ENCODE data around the gene KCNK17.
"Not testable (repeated sequence)": the region's sequence is repeated elsewhere in the genome, so short reads cannot be mapped to it uniquely, and the experiment has no call there.

The KCNK17 gene

DNA sequence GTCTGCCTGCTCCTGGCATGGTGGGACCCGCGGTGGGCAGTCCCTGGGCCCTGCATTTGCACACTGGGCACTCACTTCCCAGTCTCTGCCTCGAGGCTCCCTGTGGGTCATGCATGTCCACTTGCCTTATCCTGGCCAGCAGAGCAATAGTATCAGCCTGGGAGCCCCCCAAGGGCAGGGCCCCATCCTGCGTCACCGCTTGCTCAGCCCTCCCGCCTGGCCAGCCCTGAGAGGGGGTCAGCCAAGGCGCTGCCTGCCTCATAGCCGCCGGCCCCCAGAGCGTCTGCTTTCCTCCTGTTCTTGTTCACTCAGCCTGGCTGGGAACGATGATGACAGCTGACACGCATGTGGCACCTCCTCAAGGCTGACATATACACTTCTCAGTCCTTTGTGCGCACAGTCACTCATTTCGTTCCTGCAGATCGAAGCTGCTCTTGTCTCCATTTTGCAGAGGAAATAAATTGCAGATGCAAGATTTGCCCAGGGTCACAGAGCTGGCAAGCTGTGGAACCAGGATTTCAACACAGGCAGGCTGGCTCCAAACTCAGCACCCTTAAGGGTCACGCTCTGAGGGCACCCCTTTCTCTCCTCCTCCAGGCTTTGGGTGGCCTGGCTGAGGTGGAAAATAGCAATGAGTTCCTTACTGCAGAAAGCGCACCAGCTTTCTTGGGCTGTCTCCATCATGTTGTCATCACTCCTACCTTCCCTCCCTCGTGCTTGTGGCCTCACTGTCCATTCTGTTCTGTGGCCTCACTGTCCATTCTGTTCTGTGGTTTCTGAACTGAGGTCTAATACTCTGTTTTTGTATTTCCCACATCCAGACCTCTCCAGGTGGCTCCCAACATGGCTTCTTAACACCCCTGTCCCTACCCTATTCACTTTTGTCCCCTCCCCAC lies 17.2 kb downstream of the KCNK17 start:
- TF ChIP-seq, protein P1, sequence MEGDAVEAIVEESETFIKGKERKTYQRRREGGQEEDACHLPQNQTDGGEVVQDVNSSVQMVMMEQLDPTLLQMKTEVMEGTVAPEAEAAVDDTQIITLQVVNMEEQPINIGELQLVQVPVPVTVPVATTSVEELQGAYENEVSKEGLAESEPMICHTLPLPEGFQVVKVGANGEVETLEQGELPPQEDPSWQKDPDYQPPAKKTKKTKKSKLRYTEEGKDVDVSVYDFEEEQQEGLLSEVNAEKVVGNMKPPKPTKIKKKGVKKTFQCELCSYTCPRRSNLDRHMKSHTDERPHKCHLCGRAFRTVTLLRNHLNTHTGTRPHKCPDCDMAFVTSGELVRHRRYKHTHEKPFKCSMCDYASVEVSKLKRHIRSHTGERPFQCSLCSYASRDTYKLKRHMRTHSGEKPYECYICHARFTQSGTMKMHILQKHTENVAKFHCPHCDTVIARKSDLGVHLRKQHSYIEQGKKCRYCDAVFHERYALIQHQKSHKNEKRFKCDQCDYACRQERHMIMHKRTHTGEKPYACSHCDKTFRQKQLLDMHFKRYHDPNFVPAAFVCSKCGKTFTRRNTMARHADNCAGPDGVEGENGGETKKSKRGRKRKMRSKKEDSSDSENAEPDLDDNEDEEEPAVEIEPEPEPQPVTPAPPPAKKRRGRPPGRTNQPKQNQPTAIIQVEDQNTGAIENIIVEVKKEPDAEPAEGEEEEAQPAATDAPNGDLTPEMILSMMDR (IDR thresholded peaks at IDR 0.05; ENCODE audit: low read depth, low read length, missing control alignments), result no peak
- DNase-seq (ENCODE audit: low read depth), result no peak
- no peak overlapping the region for H3K4me3 ChIP-seq (ENCODE audit: low read depth, low read length)

DNA sequence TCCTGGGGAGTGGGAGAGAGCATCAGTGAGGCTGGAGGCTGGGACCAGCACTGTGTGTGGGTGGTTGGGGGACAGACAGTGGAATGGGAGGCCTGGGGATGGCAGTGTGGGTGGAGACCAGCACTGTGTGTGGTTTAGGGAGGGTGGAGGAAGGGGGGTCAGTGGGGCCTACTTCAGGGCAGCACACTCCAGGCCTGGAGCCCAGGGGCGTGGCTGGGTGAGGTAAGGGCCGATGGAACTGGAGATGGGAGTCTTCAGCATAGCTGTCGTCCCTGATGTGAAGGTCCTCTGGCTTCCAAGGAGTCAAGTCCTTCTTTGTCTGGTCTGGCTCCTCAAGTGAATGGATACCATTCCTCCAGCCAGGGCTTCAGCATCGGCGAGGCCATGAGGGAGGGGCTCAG lies 18.6 kb downstream of the KCNK17 start:
- TF ChIP-seq, protein P1 (IDR thresholded peaks at IDR 0.05; ENCODE audit: low read depth, low read length, missing control alignments), result no peak
- no peak for DNase-seq (ENCODE audit: low read depth)
- no peak overlapping the region for H3K4me3 ChIP-seq (ENCODE audit: low read depth, low read length)

GRCh38 chr6:39294899-39295298 lies 19.3 kb downstream of the KCNK17 start:
- TF ChIP-seq, protein P1 (IDR thresholded peaks at IDR 0.05; ENCODE audit: low read depth, low read length, missing control alignments), result no peak
- DNase-seq (ENCODE audit: low read depth), result no peak
- no peak overlapping the region for H3K4me3 ChIP-seq (ENCODE audit: low read depth, low read length)

DNA sequence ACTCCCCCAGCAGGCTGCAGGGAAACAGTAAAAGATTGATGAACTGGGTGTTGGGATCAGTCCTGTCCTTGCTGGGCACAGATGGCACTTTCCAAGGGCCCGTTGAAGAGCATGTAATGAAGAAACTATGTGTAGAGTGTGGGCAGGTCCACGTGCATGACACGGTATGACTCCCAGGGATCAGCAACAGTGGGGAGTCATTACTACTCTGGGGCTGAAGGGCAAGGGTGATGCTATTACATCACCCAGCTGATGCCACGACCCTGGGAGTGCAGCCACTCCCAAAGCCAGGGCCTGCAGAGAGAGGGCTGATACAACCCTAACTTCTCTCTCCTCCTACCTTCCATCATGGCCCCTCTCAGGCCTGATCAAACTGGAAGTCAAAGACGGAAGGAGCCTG lies 20.1 kb downstream of the KCNK17 start:
- TF ChIP-seq, protein P1 (IDR thresholded peaks at IDR 0.05; ENCODE audit: low read depth, low read length, missing control alignments), result no peak
- no peak overlapping the region for H3K4me3 ChIP-seq (ENCODE audit: low read depth, low read length)
- no peak for DNase-seq (ENCODE audit: low read depth)

GRCh38 chr6:39292637-39293036 lies 21.6 kb downstream of the KCNK17 start:
- TF ChIP-seq, protein P1 (IDR thresholded peaks at IDR 0.05; ENCODE audit: low read depth, low read length, missing control alignments), result no peak
- H3K4me3 ChIP-seq (ENCODE audit: low read depth, low read length), result no peak overlapping the region
- no peak for DNase-seq (ENCODE audit: low read depth)

DNA sequence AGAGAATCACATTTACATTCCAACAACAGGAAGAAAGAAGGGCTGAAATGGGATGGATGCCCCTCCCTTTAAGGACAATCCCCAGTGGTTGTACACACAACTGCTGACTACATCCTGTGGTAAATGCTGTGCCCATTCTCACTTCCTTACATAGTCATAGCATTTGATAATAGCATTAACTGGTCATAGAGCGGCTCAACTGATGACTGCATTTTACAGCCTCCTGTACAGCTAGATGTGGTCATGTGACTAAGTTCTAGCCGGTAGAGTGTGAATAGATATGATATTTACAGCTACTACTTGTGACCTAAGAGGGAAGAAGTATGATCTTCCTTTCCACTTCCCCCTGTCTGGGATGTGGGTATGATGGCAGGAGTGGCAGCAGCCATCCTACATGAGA lies 24.7 kb downstream of the KCNK17 start:
- no peak overlapping the region for H3K4me3 ChIP-seq (ENCODE audit: low read depth, low read length)
- no peak for DNase-seq (ENCODE audit: low read depth)
- TF ChIP-seq, protein P1 (IDR thresholded peaks at IDR 0.05; ENCODE audit: low read depth, low read length, missing control alignments), result no peak

- H3K4me3 ChIP-seq (ENCODE audit: low read depth, low read length), result no peak overlapping the region
- DNase-seq (ENCODE audit: low read depth), result no peak
- TF ChIP-seq, protein P1 (IDR thresholded peaks at IDR 0.05; ENCODE audit: low read depth, low read length, missing control alignments), result no peak
Observed at GRCh38 chr6:39287601-39288000, 26.6 kb downstream of the KCNK17 start.

DNA sequence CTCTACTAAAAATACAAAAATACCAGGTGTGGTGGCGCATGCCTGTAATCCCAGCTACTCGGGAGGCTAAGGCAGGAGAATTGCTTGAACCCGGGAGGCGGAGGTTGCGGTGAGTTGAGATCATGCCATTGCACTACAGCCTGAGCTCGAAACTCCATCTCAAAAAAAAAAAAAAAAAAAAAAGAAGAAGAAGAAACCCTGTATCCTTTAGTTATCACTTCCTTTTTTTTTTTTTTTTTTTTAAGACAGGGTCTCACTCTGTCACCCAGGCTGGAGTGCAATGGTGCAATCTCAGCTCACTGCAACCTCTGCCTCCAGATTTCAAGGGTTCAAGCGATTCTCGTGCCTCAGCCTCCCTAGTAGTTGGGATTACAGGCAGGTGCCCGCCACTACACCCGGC lies 27.6 kb downstream of the KCNK17 start:
- not testable (repeated sequence) for DNase-seq (ENCODE audit: low read depth); H3K4me3 ChIP-seq (ENCODE audit: low read depth, low read length)

Measured in GM12864 (cell line).